AG20443 (cell line): ENCODE results near the gene DGUOK.

Experiments
- DNase-seq: peaks from one replicate; pipeline ENCODE4 v3.0.0; 2012; ENCODE audit warnings: low spot score, mixed read lengths

The DGUOK gene

DNA sequence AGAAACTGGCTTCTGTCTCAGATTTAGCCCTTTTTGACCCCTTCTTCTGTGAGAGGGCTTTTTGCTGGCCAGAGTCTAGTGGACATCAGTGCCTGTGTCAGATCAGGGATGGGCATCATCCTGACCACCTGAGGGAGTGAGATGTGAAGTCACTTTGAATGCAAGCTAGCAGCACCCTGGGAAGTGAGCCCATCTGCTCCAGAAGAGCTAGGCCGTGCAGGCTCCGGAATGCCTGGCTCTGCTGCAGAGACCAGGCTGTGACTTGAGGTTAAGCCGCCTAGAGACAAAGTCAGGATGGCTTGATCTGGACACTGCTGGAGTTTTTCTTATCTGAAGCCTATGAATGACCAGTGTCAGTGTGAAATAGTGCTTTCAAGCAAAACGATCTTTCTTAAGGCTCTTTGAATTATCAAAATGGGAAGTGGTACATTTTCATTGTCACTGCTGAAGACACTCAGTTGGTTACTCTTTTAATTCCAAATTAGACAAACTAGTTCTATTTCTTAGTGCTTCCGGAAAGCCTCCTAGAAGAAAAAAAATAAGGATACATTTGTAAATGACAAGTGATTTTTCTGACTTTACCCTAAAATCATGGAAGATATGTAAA, 20.8 kb downstream of the DGUOK start:
- DNase-seq = no peak

- no peak for DNase-seq
Measured at GRCh38 chr2:73949802-73950201, 23.1 kb downstream of the DGUOK start.

- peak; percentile 50 for DNase-seq
Measured at GRCh38 chr2:73952499-73953446, 26.1 kb downstream of the DGUOK start.

DNA sequence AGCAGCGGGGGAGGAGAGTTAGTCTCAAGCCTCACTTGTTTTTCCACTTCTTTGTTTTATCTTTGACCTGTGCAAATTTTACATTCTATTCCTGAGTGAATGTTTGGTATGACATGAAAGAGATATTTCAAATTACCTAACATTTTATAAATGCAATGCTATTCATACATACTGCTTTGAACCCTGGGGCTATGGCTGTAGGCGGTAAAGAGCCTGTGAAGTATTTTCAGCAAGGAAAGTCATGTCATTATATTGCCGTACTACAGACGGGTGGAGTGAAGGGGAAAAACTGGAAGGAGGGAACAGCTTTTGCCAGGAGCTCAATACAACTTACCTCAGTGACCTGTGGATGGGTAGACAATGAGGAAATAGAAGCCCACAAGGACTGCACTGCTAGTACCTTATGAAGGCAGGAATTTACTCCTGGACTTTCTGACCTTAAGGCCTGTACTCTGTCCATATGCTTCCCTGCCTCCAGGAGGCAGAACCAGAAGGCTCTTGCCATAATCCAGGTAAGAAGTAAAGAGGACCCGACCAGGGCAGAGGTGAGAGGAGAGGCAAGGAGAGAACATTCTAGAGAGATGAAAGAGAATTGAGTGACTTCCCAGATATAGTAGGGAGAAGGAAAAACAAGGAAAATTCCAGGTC, 29.7 kb downstream of the DGUOK start:
- no peak for DNase-seq

- DNase-seq = no peak
Measured at GRCh38 chr2:73961274-73961673, 34.6 kb downstream of the DGUOK start.

DNA sequence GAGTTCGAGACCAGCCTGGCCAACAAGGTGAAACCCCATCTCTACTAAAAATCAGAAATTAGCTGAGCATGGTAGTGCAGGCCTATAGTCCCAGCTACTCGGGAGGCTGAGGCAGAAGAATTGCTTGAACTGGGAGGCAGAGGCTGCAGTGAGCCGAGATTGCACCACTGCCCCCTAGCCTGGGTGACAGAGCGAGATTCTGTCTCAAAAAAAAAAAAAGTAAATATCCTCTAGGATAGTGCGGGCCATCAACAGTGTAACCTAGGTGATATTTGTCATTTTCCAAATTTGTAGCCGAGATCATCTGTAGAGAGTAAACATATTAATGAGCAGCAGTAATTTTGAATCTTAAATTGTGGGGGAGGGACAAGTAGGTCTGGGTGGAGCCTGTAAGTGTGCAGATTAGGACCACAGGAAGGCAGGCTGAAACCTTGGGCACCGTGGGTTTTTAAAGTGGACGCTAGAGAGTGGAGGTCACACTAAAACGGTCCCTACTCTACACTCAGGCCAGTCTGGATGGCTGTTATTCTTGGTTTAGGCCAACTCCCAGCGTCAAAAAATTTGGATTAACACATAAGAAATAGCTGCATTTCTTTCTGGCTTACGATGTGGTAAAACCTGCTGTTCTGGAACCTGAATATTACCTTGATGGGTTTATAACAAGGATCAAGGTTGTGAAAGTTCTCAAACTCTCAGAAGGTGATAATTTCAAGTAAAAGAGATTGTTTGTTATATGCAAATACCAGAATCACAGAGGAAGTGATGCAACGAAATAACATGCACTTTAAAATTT, 35.3 kb downstream of the DGUOK start:
- DNase-seq = no peak

DNA sequence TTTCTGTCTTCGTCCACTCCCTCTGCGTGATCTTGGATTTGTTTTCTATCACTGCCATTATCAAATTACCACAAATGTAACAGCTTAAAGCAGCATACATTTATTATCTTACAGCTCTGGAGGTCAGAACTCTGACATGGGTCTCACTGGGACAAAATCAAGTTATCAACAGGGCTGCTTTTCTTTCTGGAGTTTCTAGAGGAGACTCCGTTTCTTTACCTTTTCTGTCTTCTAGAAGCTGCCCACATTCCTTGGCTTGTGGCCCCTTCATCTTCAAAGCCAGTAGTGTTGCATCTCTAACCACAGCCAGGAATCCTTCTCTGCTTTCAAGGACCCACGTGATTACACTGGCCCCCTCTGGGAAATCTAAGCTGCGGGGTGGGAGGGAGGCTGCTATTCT, 36.1 kb downstream of the DGUOK start:
- no peak for DNase-seq

GRCh38 chr2:73963385-73964120, 36.9 kb downstream of the DGUOK start:
- DNase-seq = no peak

- DNase-seq = no peak
Measured at GRCh38 chr2:73964223-73964622, 37.5 kb downstream of the DGUOK start.

DNA sequence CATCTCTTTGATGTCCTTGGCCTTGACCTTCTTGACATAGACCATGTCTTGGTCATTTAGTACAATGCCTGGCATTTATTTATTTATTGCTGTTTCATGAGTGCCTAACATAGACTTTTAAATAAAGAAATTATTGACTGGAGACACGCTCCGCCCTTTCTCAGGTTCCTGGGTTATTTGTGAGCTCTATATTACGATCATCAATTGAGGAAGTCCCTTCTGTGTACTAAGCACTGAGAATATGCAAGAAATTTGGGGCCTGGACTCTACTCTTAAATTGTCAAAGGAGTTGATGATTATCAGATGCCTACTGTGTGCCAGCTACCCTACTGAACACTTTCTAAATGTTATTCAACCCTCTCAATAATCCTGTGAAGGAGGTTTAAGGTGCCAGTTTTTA, 38.4 kb downstream of the DGUOK start:
- DNase-seq = no peak

GRCh38 chr2:73968357-73968937, 41.8 kb downstream of the DGUOK start:
- no peak for DNase-seq

GRCh38 chr2:73969356-73969755, 42.7 kb downstream of the DGUOK start:
- no peak for DNase-seq

DNA sequence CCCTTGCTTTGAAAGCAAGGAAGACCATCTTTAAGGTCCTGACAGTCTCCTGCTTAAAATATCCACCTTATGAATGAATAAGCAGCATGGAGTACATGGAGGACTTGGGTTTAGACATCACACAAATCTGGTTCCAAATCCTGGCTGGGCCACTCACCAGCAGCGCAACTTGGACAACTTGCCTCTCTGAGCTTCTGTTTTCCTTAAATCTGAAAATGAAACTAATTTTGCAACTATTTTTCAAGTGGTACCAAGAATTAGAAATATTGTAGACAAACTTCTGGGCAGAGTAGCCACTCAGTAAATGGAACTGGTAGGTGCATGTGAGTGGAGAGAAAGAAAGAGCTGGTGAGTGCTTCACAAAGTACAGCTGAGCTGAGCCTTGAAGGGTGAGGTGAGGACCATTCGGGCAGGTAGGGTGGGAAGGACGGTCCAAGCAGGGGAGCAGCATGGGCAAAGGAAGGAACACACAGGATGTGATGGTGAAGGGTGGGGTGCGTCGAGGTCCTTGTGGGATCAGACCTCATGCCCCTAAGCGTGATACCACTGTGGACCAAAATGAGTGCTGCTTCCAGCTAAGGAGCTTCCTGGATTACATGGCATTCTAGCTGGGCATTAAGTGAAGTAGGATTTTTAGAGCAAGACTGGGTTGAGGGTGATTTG, 43.6 kb downstream of the DGUOK start:
- DNase-seq = no peak

GRCh38 chr2:73970850-73971471, 44.3 kb downstream of the DGUOK start:
- DNase-seq = peak; percentile 41

GRCh38 chr2:73971722-73972121, 45.0 kb downstream of the DGUOK start:
- no peak for DNase-seq

- DNase-seq = no peak
Measured at GRCh38 chr2:73972846-73973245, 46.2 kb downstream of the DGUOK start.

DNA sequence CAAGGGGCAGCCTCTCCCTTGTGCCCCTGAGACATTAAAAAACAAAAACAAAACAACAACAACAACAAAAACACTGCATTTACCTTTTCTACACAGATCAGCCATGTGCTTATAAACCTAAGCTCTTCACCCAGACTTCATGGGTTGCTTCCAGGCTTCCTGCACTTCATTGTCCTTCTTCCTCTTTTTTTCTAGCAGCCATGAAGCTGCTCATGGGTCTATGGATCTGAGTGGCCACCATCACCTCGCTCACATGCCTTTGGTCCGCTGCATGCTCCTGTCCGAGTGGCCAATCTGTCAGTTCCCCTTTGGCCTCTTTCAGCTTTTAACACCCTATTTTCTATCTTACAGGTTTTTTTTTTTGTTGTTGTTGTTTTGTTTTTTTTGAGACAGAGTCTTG, 49.1 kb downstream of the DGUOK start:
- no peak for DNase-seq

DNA sequence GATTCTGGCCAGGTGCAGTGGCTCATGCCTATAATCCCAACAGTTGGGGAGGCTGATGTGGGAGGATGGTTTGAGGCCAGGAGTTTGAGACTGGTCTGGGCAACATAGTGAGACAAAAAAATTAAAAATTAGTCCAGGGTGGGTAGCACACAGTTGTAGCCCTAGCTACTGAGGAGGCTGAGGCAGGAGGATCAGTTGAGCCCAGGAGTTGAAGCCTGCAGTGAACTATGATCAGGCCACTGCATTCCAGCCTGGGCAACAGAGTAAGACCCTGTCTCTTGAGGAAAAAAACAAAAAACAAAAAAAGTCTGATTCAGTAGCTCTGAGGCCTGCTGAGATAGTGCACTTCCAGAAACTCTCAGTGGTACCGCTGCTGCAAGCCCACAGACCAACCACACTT, 50.1 kb downstream of the DGUOK start:
- DNase-seq = no peak

- DNase-seq = no peak
Measured at GRCh38 chr2:73977466-73977865, 50.8 kb downstream of the DGUOK start.

DNA sequence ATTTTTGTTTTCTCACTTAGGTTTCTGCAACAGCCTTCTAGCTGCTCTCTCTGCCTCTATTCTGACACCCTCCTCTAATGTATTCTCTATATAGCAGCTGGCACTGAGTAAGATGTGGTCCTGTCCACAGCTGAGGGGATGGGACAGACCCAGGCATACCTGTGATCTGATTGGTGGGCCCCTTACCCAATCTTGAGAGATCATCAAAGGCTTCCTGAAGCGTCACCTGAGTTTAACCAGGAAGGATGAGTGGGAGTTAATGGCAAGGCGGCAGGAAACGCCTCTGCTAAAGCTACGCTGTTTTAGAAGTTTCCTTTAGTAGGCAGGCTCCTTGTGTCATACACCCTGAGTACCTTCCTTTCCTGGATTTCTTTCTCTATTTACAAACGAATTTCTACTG, 52.3 kb downstream of the DGUOK start:
- DNase-seq = no peak
